Measurements from ENCODE around the gene PYGO1. TPM values are rescaled to one million over a fixed set of nuclear protein-coding genes. Genes with fewer than 3 reads are reported as not detected.

PYGO1 gene
- total RNA-seq, 1 donor from 2014 or later = 4.4 TPM

GRCh38 chr15:55574096-55574495, 14.0 kb downstream of the PYGO1 start:
- no peak for TF ChIP-seq CTCF (IDR thresholded peaks at IDR 0.05)
- H3K4me3 ChIP-seq = no peak overlapping the region
- intact Hi-C loops (cut with DNase I) = no loop called here
- H3K9me3 ChIP-seq = no peaks in the 10 kb centered on the region
- no peaks in the 10 kb centered on the region for H3K4me1 ChIP-seq
- no peaks in the 10 kb centered on the region for H3K36me3 ChIP-seq
- H3K27ac ChIP-seq = no peak overlapping the region
- DNase-seq (ENCODE audit: extremely low spot score in 2 of 2) = no peak
- no peaks in the 10 kb centered on the region for H3K27me3 ChIP-seq

DNA sequence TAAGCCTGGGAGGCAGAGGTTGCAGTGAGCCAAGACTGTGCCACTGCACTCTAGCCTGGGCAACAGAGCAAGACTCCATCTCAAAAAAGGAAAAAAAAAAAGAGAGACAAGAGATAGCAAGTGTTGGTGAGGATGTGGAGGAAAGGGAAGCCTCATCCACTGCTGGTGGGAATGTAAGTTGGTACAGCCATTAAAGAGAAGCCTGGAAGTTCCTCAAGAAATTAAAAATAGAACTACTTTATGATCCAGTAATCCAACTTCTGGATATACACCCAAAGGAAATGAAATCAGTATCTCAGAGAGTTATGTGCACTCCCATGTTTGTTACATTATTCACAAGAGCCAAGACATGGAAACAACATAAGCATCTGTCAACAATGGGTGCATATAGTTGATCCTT, 14.9 kb downstream of the PYGO1 start:
- Histone ChIP-seq H3K9me3 (no peaks in the 10 kb centered on the region), H3K27ac (no peak overlapping the region), H3K27me3 (no peaks in the 10 kb centered on the region), H3K4me1 (no peaks in the 10 kb centered on the region), H3K36me3 (no peaks in the 10 kb centered on the region), H3K4me3 (no peak overlapping the region)
- TF ChIP-seq POLR2AphosphoS5 (IDR thresholded peaks at IDR 0.05; ENCODE audit: insufficient read depth in 1 of 2, low read depth in 1 of 2) = no peak
- no peak for TF ChIP-seq CTCF (IDR thresholded peaks at IDR 0.05)
- TF ChIP-seq POLR2A (IDR thresholded peaks at IDR 0.05) = no peak
- intact Hi-C loops (cut with DNase I) = no loop called here
- no peak for DNase-seq (ENCODE audit: extremely low spot score in 2 of 2)

DNA sequence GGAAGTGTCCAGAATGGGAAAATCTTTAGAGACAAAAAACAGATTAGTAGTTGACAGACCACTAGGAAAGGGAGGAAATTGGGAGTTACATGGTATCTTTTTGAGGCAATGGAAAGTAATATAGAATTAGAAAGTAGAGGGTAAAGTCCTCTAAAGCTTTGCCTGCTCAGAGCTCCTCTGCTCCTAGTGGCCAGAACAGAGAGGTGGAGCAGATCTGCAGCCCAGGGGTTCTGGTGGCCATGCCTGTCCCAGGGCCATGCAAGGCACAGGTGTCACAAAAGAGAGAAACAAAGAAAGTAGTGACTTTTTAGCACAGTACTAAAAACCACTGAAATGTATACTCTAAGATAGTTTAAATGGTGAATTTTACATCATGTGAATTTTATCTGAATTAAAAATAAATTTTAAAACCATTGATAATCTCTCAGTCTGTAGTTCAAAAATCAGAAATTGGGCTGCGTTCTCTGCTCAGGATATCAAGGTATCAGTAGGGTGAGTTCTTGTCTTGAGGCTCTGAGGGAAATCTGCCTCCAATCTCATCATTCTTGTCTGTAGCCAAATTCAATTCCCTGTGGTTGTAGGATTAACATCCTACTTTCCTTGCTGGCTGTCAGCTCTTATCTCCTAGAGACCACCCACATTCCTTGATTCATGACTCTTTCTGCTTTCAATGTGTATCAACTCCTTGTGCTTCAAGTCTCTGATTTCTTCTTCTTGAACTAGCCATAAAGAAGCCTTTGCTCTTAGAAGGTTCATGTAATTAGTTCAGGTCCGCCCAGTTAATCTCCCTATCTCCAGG, 23.6 kb downstream of the PYGO1 start:
- intact Hi-C loops (cut with DNase I) = no loop called here
- no peak for TF ChIP-seq POLR2A (IDR thresholded peaks at IDR 0.05)
- TF ChIP-seq CTCF (IDR thresholded peaks at IDR 0.05) = no peak
- no peak for TF ChIP-seq POLR2AphosphoS5 (IDR thresholded peaks at IDR 0.05; ENCODE audit: insufficient read depth in 1 of 2, low read depth in 1 of 2)
- H3K27me3 ChIP-seq = no peaks in the 10 kb centered on the region
- H3K27ac ChIP-seq = no peak overlapping the region
- no peaks in the 10 kb centered on the region for H3K9me3 ChIP-seq
- H3K4me3 ChIP-seq = no peak overlapping the region
- no peaks in the 10 kb centered on the region for H3K36me3 ChIP-seq
- no peaks in the 10 kb centered on the region for H3K4me1 ChIP-seq
- no peak for DNase-seq (ENCODE audit: extremely low spot score in 2 of 2)

DNA sequence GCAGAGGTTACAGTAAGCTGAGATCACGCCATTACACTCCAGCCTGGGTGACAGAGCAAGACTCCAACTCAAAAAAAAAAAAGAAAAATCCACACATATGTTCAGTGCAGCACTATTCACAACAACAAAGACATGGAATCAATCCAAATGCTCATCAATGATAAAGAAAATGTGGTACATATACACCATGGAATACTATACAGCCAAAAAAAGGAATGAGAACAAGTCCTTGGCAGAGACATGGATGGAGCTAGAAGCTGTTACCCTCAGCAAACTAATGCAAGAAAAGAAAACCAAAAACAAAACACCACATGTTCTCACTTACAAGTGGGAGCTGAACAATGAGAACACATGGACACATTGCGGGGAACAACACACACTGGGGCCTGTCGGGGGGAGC, 25.5 kb downstream of the PYGO1 start:
- intact Hi-C loops (cut with DNase I) = no loop called here
- no peaks in the 10 kb centered on the region for H3K4me1 ChIP-seq
- TF ChIP-seq POLR2A (IDR thresholded peaks at IDR 0.05) = no peak
- H3K4me3 ChIP-seq = no peak overlapping the region
- no peak for DNase-seq (ENCODE audit: extremely low spot score in 2 of 2)
- no peaks in the 10 kb centered on the region for H3K36me3 ChIP-seq
- no peaks in the 10 kb centered on the region for H3K9me3 ChIP-seq
- H3K27ac ChIP-seq = no peak overlapping the region
- H3K27me3 ChIP-seq = no peaks in the 10 kb centered on the region

DNA sequence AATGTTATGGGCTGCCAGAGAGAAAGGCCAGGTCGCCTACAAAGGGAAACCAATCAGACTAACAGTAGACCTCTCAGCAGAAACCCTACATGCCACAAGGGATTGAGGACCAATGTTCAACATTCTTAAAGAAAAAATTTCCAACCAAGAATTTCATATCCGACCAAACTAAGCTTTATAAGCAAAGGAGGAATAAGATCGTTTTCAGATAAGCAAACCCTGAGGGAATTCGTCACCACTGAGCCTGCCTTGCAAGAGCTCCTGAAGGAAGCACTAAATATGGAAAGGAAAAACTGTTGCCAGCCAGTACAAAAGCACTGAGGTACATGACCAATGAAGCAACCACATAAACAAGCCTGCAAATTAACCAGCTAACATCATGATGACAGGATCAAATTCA, 33.1 kb downstream of the PYGO1 start:
- Histone ChIP-seq H3K27ac (no peak overlapping the region), H3K4me1 (no peaks in the 10 kb centered on the region), H3K4me3 (no peak overlapping the region), H3K9me3 (peaks cover 3% of the 10 kb centered on the region), H3K27me3 (no peaks in the 10 kb centered on the region), H3K36me3 (no peaks in the 10 kb centered on the region)
- TF ChIP-seq POLR2A (IDR thresholded peaks at IDR 0.05) (no peak), POLR2AphosphoS5 (IDR thresholded peaks at IDR 0.05; ENCODE audit: insufficient read depth in 1 of 2, low read depth in 1 of 2) (no peak), CTCF (IDR thresholded peaks at IDR 0.05) (no peak)
- DNase-seq (ENCODE audit: extremely low spot score in 2 of 2) = no peak
- intact Hi-C loops (cut with DNase I) = no loop called here
